GM12878 (cell line): ENCODE results near the gene STXBP1. TPM values are rescaled to one million over a fixed set of nuclear protein-coding genes. Genes with fewer than 3 reads are reported as not detected.

Source experiments
- ATAC-seq: fragments of 200-7000 bp; cut with Tn5 transposase; 3 replicates; pipeline ENCODE4 v1.9.1; 2020; ENCODE audit warnings: mild to moderate bottlenecking, moderate library complexity
- BruUV-seq: library from RNA; stranded (reverse); fragments of 400-500 nt; replicated peaks from 2 replicates; lab custom pipeline; 2021; lab: Mats Ljungman, UMichigan
- CTCF ChIA-PET: fragments of 300-600 bp; sonication (Branson Sonifier 250); formaldehyde crosslinking; extraction: SDS; loops from one replicate; lab custom pipeline; 2021; ENCODE audit warnings: inconsistent platforms; lab: Yijun Ruan, JAX
- POLR2A ChIA-PET: fragments of 350-600 bp; formaldehyde crosslinking; extraction: SDS; loops from one replicate; lab custom pipeline; 2021; ENCODE audit warnings: inconsistent platforms; lab: Charles Lee
- RAD21 ChIA-PET: fragments of 300-600 bp; sonication (Branson Sonifier 250); formaldehyde crosslinking; loops from one replicate; lab custom pipeline; 2023; ENCODE audit warnings: antibody characterized with exemption; ENCODE audit not compliant: unreplicated experiment; lab: Charles Lee
- SMC1A ChIA-PET: fragments of 300-600 bp; sonication (Branson Sonifier 250); formaldehyde crosslinking; loops from one replicate; lab custom pipeline; 2023; ENCODE audit not compliant: unreplicated experiment, uncharacterized antibody; lab: Charles Lee
- DNase-seq: peaks from one replicate; pipeline ENCODE4 v3.0.0-alpha.2; 2011; ENCODE audit warnings: low read depth, low spot score
- FAIRE-seq: peaks from 3 replicates; lab custom pipeline; 2011; peaks lifted over from hg19 to GRCh38; lab: Jason Lieb, UNC
- H2AFZ ChIP-seq: 2 replicates; pipeline ENCODE4 v1.6.0; 2011; ENCODE audit warnings: low read depth, low read length, control low read depth; ENCODE audit not compliant: control insufficient read depth
- H3K27ac ChIP-seq: 2 replicates; pipeline ENCODE4 v1.5.1; 2011; ENCODE audit warnings: control low read depth; ENCODE audit not compliant: control insufficient read depth, insufficient read depth
- H3K27me3 ChIP-seq, 2 experiments: replicated peaks in 1 of 2; 2 replicates each; pipeline versions ENCODE4 v1.6.0 to v1.6.1; 2011; ENCODE audit warnings: low read length in 1 of 2; ENCODE audit not compliant: control insufficient read depth in 2 of 2, insufficient read depth in 2 of 2
- H3K36me3 ChIP-seq, 2 experiments: 2 replicates each; pipeline ENCODE4 v1.5.1; 2011; ENCODE audit warnings: low read length in 1 of 2; ENCODE audit not compliant: control insufficient read depth in 2 of 2, insufficient read depth in 2 of 2
- H3K4me1 ChIP-seq: 2 replicates; pipeline ENCODE4 v1.6.1; 2011; ENCODE audit warnings: mild to moderate bottlenecking, low read length, moderate library complexity, mixed read lengths; ENCODE audit not compliant: control insufficient read depth, insufficient read depth
- H3K4me2 ChIP-seq: 2 replicates; pipeline ENCODE4 v1.6.0; 2011; ENCODE audit warnings: control low read depth; ENCODE audit not compliant: control insufficient read depth, insufficient read depth
- H3K4me3 ChIP-seq: fragments of 200-600 bp; sonication (generic); 2 replicates; pipeline ENCODE4 v1.5.1; 2016
- H3K79me2 ChIP-seq: 2 replicates; pipeline ENCODE4 v1.6.0; 2011; ENCODE audit warnings: low read length; ENCODE audit not compliant: control insufficient read depth, insufficient read depth
- H3K9ac ChIP-seq: 2 replicates; pipeline ENCODE4 v1.8.0; 2011; ENCODE audit warnings: low read length, control low read depth, mixed read lengths; ENCODE audit not compliant: control insufficient read depth, insufficient read depth
- H3K9me3 ChIP-seq: replicated peaks from 3 replicates; pipeline ENCODE4 v1.5.1; 2011; ENCODE audit warnings: mild to moderate bottlenecking, low read length; ENCODE audit not compliant: control insufficient read depth, insufficient read depth
- H4K20me1 ChIP-seq: 2 replicates; pipeline ENCODE4 v1.6.0; 2011; ENCODE audit not compliant: control insufficient read depth, insufficient read depth
- MTA3 ChIP-seq: IDR thresholded peaks from 2 replicates; pipeline ENCODE4 v1.6.1; 2012; ENCODE audit warnings: low read length, inconsistent platforms, borderline replicate concordance
- SUZ12 ChIP-seq: fragments of 200-600 bp; sonication (generic); IDR thresholded peaks from one replicate; pipeline ENCODE4 v1.6.1; 2018; ENCODE audit warnings: antibody characterized with exemption, mild to moderate bottlenecking; ENCODE audit not compliant: unreplicated experiment
- WGBS: methylation state at CpG from one replicate; pipeline ENCODE4 v1.1.6; 2016; ENCODE audit warnings: low lambda C conversion rate; ENCODE audit not compliant: insufficient replicate concordance, insufficient coverage; ENCODE audit errors: missing lambda C conversion rate; 5-methylcytosine and 5-hydroxymethylcytosine counted together
- in situ Hi-C: fragments of 300-500 bp; cut with MboI; formaldehyde crosslinking; loops from 9 replicates; pipeline ENCODE4 v1.14.3; 2018; ENCODE audit warnings: mixed read lengths
- intact Hi-C: fragments of 100-400 bp; cut with micrococcal nuclease; formaldehyde crosslinking; loops from one replicate; pipeline ENCODE4 v1.14.2; 2022; ENCODE audit not compliant: unreplicated experiment
- polyA plus RNA-seq, 11 experiments: library from polyadenylated mRNA; depleted of rRNA in 4 of 11; unstranded in 6 of 11; stranded (reverse) in 5 of 11; fragments of >200 nt; fragmentation: Nextera tagmentation in 4 of 11; fragmentation: Illumina TruSeq in 1 of 11; extraction: Ambion mirVana in 4 of 11; extraction: Trizol in 1 of 11; gene quantifications; 1 replicate in 1 of 11; 2 replicates in 10 of 11; pipeline versions ENCODE4 v1.2.1 to v1.2.3, GENCODE V29; 2011 to 2016; ENCODE audit warnings: inconsistent platforms in 2 of 11, missing spikeins in 2 of 11, low read depth in 1 of 11
- total RNA-seq, 4 experiments: library from RNA; depleted of rRNA in 3 of 4; stranded (reverse); fragments of >200 nt in 3 of 4; fragmentation: Illumina TruSeq in 1 of 4; extraction: Trizol in 1 of 4; gene quantifications; 2 replicates each; pipeline versions ENCODE4 v1.2.1 to v1.2.3, GENCODE V29; 2013 to 2021
- TF ChIP-seq, protein P1 (sequence below): fragments of 450-650 bp; IDR thresholded peaks from 2 replicates; pipeline ENCODE4 v1.6.1; 2017; ENCODE audit warnings: antibody characterized with exemption, mild to moderate bottlenecking, moderate library complexity
- TF ChIP-seq, protein P2 (sequence below): IDR thresholded peaks from 2 replicates; pipeline ENCODE4 v1.6.1; 2012; ENCODE audit warnings: low read depth, low read length, improper control_type of control experiment

STXBP1 gene
- total and polyA plus RNA-seq, 10 of the 15 experiments (the other 5 are each of a cell fraction or from before 2014, with no cell fraction given) = 0.08 to 0.85 (median 0.31) TPM; not detected in 3

DNA sequence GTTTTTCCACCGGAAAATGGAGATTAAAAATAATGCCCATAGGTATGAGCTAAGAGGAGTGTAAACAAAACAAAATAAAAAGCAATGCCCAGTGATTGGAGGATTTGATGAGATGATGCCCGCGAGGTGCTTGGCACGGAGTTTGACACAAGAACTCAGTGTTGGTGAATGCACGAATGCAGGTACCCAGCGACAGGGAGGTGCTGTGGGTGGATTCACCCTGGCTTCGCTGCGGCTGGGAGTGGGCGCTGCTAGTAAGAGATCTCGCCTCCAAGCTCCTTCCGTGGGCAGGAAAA lies 526 bp upstream of the STXBP1 start (continued):
- TF ChIP-seq, protein P1, sequence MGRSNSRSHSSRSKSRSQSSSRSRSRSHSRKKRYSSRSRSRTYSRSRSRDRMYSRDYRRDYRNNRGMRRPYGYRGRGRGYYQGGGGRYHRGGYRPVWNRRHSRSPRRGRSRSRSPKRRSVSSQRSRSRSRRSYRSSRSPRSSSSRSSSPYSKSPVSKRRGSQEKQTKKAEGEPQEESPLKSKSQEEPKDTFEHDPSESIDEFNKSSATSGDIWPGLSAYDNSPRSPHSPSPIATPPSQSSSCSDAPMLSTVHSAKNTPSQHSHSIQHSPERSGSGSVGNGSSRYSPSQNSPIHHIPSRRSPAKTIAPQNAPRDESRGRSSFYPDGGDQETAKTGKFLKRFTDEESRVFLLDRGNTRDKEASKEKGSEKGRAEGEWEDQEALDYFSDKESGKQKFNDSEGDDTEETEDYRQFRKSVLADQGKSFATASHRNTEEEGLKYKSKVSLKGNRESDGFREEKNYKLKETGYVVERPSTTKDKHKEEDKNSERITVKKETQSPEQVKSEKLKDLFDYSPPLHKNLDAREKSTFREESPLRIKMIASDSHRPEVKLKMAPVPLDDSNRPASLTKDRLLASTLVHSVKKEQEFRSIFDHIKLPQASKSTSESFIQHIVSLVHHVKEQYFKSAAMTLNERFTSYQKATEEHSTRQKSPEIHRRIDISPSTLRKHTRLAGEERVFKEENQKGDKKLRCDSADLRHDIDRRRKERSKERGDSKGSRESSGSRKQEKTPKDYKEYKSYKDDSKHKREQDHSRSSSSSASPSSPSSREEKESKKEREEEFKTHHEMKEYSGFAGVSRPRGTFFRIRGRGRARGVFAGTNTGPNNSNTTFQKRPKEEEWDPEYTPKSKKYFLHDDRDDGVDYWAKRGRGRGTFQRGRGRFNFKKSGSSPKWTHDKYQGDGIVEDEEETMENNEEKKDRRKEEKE = no peak
- TF ChIP-seq, protein P2, sequence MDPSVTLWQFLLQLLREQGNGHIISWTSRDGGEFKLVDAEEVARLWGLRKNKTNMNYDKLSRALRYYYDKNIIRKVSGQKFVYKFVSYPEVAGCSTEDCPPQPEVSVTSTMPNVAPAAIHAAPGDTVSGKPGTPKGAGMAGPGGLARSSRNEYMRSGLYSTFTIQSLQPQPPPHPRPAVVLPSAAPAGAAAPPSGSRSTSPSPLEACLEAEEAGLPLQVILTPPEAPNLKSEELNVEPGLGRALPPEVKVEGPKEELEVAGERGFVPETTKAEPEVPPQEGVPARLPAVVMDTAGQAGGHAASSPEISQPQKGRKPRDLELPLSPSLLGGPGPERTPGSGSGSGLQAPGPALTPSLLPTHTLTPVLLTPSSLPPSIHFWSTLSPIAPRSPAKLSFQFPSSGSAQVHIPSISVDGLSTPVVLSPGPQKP = no peak

DNA sequence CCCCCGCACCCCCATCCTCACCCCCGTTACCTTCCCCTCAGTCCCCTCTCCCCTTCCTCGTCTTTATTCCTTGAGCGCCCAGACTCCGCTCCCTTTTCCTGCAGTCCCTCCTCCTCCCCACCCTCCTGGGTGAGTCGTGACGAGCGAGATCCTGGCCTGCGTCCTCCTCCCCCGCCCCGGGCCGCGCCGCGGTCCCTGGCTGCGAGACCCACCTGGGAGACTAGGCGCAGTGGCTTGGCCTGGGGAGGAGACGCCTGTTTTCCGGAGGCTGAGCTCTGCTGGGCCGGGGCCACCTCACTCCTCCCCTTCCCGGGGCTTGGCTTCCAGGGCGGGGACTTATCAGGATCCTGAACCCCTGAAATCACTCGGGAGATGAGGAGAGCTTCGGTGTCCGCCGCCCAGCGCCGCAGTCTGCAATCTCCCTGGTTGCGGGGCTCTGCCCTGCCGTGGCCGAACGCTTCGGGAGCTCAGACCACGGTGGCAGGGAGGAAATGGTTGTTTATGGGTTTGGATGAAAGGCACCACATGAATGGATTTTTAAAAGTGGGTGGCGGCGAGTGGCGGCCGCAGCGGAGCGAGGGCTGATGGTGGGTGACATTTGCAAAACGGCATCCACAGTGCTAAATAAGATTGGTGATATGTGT lies 984 bp downstream of the STXBP1 start:
- CTCF ChIA-PET = no interaction called here
- no peak for FAIRE-seq
- TF ChIP-seq SUZ12 = peak; percentile 76
- no peak for TF ChIP-seq MTA3

More for the DNA sequence above, 984 bp downstream of the STXBP1 start:
- DNase-seq (no peak), ATAC-seq (no peak)
- SMC1A ChIA-PET = no interaction called here
- H2AFZ ChIP-seq = no peak overlapping the region
- WGBS = 19% methylated on average over 36 of the region's 41 CpGs
- H3K9me3 ChIP-seq = no peaks in the 10 kb centered on the region
- in situ Hi-C loops = no loop called here
- RAD21 ChIA-PET = no interaction called here
- BruUV-seq = no TSS peak
- H3K79me2 ChIP-seq = no peaks in the 10 kb centered on the region
- no peak overlapping the region for H3K4me3 ChIP-seq
- H3K4me2 ChIP-seq = peak overlapping the region; percentile 59; the same call in 1 of the 2 replicates
- POLR2A ChIA-PET = no interaction called here
- no peaks in the 10 kb centered on the region for H3K36me3 ChIP-seq
- H3K9ac ChIP-seq = no peak overlapping the region
- H3K4me1 ChIP-seq = no peaks in the 10 kb centered on the region; the same call in 1 of the 2 replicates
- peaks cover 8 to 17% of the 10 kb centered on the region in 2 experiments for H3K27me3 ChIP-seq
- no peaks in the 10 kb centered on the region for H4K20me1 ChIP-seq
- H3K27ac ChIP-seq = no peak overlapping the region
- intact Hi-C loops = no loop called here
